ENCODE data around the gene SERHL2. TPM values are rescaled to one million over a fixed set of nuclear protein-coding genes. Genes with fewer than 3 reads are reported as not detected.
"Not testable (repeated sequence)": the region's sequence is repeated elsewhere in the genome, so short reads cannot be mapped to it uniquely, and the experiment has no call there.

SERHL2 gene
- total RNA-seq, 1 donor from 2014 or later: 1.4 TPM

DNA sequence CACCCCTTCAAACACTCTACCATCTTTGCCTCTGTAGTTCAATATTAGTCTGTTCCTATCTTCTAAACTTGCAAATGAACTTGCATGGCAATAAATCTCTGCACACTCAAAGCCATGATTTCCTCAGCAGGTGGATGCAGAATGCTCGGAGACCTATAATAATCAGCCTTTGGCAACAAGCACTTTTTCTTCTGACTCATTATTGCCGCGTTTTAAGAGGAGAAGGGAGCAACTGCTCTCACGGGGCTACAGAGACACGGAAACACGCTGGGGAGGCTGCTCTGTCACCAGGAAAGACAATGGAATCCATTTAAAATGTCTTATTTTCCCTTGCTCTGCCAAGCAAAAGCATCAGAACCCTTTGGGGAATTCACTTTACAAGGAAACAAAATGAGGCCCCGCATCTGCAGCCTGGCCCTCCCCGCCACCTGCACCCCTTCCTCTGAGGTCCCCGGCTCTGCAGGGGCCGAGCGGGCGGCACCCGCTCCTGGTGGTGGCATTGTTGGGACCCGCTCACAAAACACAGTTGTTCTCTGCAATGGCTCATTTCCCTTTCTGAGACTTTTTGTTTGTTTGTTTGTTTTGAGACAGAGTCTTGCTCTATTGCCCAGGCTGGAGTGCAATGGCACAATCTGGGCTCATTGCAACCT is 18.5 kb upstream of the SERHL2 start:
- DNase-seq (ENCODE audit: extremely low read depth, low read depth, low spot score): not testable (repeated sequence)

DNA sequence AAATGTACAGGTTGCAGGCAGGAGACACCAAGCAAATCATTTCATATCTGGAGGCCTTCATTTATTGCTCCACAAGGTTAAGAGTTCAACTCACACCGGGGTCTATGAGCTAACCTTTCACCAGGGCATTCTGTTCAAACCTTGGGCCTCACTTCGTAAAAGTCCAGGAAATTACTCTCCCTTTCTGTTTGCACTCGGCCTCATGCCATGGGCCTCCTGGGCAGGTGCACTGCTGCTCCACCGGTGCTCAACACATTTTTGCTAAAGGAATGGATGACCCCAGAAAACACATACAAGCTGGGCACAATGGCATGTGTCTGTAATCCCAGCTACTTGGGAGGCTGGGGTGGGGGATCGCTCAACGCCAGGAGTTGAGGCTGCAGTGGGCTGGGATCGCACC is 17.6 kb upstream of the SERHL2 start:
- DNase-seq (ENCODE audit: extremely low read depth, low read depth, low spot score): no peak

DNA sequence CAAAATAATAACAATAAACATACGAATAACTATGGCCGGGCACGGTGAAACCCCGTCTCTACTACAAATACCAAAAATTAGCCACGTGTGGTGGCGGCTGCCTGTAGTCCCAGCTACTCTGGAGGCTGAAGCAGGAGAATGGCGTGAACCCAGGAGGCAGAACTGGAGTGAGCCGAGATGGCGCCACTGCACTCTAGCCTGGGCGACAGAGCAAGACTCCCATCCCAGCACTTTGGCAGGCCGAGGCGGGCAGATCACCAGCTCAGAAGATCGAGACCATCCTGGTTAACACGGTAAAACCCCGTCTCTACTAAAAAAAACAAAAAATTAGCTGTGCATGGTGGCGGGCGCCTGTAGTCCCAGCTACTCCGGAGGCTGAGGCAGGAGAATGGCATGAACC is 17.1 kb upstream of the SERHL2 start:
- DNase-seq (ENCODE audit: extremely low read depth, low read depth, low spot score): not testable (repeated sequence)

DNA sequence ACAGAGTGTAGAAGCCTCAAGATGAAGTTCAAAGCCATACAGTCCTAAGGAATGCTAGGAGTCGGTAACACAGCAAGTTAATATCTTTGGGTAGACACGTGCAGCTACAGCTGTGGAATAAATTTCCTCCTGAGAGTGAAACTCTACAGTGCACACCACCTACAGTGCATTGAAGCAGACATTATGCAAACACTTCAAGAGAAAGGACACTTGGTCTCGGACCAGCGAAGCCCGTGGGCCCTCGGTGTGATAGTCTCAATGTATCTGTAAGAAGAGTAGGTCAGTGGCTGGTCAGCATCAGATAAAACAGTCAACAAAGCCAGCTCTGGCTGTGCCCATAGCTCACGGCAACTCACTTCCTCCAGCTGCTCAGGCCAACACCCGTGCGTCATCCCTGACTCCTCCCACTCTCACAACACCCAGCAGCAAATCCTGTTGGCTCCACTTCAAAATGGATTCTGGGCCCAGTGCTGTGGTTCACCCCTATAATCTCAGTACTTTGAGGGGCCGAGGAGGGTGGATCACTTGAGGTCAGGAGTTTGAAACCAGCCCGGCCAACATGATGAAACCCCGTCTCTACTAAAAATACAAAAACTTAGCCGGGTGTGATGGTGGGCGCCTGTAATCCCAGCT is 16.4 kb upstream of the SERHL2 start:
- DNase-seq (ENCODE audit: extremely low read depth, low read depth, low spot score): not testable (repeated sequence)

DNA sequence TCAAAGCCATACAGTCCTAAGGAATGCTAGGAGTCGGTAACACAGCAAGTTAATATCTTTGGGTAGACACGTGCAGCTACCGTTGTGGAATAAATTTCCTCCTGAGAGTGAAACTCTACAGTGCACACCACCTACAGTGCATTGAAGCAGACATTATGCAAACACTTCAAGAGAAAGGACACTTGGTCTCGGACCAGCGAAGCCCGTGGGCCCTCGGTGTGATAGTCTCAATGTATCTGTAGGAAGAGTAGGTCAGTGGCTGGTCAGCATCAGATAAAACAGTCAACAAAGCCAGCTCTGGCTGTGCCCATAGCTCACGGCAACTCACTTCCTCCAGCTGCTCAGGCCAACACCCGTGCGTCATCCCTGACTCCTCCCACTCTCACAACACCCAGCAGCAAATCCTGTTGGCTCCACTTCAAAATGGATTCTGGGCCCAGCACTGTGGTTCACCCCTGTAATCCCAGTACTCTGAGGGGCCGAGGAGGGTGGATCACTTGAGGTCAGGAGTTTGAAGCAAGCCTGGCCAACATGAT is 14.5 kb upstream of the SERHL2 start:
- not testable (repeated sequence) for DNase-seq (ENCODE audit: extremely low read depth, low read depth, low spot score)

DNA sequence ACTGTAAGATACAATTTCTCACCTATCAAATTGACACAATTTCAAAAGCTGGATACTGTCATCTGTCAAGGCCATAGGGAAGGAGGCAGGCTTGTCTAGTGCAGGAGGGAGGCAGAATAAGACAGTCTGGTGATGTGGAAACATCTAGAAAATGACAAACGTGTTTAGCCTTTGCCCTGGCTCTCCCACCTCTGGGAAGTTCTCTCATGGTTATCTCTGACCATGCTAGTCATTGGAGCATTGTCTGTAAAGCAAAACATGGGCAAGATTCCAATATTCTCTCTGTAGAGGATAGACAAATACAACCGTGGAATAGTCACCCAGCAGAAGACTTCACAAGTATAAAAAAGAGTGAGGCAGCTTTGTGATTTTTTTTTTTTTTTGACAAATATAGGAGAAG is 9.1 kb upstream of the SERHL2 start:
- no peak for DNase-seq (ENCODE audit: extremely low read depth, low read depth, low spot score)

DNA sequence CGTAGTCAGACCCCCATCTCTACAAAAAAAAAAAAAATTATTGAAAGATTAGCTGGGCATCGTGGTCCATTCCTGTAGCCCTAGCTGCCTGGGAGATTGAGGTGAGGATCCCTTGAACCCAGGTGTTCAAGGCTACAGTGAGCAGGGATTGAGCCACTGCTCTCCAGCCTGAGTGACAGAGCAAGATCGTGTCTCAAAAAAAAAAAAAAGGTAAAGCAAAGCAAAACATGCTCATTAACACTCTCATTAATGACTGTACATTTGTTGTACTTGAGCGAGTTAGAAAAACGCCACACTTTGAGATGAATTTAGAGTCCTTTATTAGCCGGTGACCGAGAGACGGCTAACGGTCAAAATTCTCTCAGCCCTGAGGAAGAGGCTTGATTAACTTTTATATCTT is 6.2 kb upstream of the SERHL2 start:
- DNase-seq (ENCODE audit: extremely low read depth, low read depth, low spot score): no peak

DNA sequence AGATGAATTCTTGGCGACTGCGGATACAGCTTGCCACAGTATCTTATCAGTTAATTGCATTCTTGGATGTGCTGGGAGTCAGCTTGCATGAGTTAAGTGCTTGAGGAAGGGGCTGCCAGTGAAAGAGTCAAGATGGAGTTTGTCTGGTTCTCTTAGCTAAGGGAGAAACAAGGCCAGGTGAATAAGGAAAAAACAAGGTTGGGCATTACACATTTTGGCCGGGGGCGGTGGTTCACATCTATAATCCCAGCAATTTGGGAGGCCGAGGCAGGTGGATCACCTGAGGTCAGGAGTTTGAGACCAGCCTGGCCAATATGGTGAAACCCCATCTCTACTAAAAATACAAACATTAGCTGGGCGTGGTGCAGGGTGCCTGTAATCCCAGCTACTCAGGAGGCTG is 5.6 kb upstream of the SERHL2 start:
- not testable (repeated sequence) for DNase-seq (ENCODE audit: extremely low read depth, low read depth, low spot score)

DNA sequence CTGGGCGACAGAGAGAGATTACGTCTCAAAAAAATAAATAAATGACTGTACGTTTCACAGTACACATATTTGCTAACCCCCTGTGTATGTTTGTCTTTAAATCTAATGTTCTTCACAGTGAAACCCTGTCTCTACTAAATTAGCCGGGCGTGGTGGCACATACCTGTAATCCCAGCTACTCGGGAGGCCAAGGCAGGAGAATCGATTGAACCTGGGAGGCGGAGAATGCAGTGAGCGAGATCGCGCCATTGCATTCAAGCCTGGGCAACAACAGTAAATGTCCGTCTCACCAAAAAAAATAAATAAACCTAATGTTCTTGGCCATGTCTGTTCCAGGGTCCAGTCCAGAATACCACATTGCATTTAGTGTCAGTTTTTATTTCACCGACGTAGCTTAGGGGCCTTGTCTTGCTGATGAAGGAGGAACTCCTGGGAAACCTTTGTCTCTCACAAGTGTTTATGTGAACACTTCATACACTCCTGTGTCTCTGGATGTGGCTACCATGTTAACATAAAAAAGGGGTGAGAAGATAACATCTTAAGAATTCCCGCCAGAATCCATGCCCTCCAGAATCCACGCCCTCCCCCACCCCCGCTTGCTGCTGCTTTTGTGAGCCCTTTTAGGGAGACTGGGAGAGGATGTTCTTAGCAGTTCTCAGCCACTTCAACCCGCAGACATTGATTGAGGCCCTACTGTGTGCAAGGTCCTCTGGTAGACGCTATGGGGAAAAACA is 5.0 kb upstream of the SERHL2 start:
- DNase-seq (ENCODE audit: extremely low read depth, low read depth, low spot score): no peak

DNA sequence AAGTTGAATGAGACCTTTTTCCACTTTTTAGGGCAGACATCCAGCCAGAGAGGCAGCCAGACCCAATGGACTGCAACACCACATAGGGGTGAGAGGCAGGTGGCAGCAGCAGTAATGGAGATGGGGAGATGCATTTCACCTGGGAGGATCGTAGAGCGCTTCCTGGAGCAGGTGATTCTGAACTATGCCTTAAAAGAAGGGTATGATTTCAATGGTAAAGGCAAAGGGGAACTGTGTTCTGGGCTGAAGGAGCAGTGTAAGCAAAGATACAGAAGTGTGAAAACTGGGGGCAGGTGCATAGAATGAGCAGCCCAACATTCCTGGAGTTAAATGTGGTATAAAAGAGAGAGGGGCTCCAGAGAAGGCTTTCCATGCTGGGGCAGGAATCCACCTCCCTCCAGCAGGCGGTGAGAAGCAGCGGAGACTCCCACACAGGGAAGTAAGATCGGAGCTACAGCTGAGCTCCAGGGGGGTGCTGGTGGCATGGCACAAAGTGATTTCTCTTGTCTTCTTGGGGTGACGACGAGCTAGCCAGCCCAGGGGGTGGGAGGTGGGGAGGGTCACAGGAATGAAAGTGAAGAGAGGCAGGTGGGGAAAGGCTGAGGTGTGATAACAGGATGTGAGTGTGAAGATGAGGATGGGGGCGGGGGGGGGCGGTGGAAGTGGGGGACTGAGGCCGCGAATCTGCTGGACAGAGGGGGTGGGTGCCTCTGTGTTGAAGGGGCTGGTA is 4.3 kb upstream of the SERHL2 start:
- DNase-seq (ENCODE audit: extremely low read depth, low read depth, low spot score): no peak

DNA sequence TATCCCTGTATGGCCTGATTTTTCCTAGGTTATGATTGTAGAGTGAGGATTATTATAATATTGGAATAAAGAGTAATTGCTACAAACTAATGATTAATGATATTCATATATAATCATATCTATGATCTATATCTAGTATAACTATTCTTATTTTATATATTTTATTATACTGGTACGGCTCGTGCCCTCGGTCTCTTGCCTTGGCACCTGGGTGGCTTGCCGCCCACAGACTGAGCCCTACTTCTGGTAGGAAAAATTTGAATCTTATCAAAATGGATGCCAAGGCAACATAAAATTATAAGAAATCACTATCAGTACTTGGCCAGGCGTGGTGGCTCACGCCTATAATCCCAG is 1.5 kb upstream of the SERHL2 start:
- DNase-seq (ENCODE audit: extremely low read depth, low read depth, low spot score): not testable (repeated sequence)

DNA sequence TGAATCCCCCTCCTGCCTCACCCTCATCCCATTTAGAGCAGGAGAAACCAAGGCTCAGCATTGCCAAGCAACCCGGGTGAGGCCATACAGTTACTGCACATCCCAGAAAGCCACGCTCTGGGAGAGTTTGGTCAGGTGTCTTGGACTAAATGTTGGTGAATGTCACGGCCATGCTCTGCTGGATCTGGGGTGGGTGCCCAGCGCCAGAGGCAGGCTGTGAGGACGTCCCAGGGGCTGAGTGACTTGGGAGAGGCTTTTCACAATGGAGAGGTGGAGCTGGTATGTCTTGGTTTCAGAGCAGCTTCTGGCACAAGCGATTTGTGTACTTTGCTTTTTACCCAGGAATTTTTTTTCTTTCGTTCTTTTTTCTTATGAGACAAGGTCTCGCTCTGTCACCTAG is 6.6 kb downstream of the SERHL2 start:
- no peak for DNase-seq (ENCODE audit: extremely low read depth, low read depth, low spot score)

DNA sequence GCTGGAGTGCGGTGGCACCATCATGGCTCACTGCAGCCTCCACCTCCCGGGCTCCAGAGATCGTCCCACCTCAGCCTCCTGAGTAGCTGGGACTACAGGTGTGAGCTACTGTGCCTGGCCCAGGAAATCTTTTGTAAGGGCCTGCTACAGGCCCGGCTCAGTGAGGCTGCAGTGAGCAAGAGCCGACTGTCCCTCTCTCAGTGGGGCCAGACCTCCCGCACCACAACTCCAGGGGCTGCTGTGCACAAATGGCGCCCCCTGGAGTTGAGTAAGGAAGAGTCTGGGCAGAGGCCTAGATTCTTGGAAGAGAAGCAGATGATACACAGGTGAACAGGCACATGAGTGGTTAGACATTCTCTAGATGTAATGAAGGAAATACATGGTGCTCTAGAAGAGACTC is 7.0 kb downstream of the SERHL2 start:
- no peak for DNase-seq (ENCODE audit: extremely low read depth, low read depth, low spot score)

DNA sequence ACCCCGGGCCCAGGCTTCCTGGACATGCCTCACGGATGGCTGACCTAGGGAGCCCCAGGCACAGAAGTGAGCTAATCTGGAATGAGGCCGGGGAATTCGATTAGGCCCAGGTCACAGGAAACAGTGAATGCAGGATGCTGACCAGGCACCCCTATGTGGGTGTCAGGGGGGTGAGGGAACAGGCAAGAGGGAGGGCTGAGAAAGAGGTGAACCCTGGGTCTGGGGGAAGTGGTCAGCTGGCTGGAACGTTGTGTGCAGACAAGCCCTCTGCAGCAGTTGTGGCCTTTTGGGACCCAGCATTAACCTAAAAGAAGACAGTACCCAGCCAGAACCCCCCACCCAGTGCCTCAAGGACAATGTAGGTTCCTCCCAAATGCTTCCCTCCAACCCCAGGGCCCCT is 8.1 kb downstream of the SERHL2 start:
- no peak for DNase-seq (ENCODE audit: extremely low read depth, low read depth, low spot score)

DNA sequence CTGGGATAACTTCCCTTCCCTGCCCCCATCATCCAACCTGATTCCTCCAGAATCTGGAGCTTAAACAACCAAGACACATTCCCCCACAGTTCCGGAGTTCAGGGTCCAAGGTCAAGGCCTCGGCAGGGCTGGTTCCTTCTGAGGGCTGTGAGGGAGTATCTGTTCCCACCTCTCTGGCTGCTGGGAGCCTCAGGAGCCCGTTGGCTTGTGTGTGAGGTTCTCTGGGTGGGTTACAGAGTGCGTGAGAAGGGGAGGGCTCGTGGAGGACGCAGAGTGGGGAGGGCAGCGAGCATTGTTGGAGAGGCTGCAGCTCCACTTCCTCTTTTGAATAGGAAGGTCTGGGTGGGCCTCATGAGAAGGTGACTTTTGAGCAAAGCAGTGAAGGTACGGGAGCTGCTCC is 8.5 kb downstream of the SERHL2 start:
- DNase-seq (ENCODE audit: extremely low read depth, low read depth, low spot score): no peak

DNA sequence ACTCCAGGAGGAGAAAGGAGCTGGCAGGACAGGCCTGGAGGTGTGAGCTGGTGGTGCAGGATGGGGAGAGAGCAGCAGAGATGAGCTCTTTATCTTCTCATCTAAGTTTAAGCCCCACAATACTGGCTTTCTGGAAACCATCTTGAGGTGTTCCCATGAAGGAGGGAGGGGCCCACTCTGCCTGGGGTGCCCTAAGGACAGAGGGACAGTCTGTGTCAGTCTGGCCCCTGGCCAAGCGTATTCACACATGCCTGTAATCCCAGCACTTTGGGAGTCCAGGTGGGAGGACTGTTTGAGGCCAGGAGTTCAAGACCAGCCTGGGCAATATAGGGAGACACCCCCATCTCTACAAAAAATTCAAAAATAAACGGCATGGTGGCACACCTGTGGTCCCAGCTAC is 8.9 kb downstream of the SERHL2 start:
- no peak for DNase-seq (ENCODE audit: extremely low read depth, low read depth, low spot score)

DNA sequence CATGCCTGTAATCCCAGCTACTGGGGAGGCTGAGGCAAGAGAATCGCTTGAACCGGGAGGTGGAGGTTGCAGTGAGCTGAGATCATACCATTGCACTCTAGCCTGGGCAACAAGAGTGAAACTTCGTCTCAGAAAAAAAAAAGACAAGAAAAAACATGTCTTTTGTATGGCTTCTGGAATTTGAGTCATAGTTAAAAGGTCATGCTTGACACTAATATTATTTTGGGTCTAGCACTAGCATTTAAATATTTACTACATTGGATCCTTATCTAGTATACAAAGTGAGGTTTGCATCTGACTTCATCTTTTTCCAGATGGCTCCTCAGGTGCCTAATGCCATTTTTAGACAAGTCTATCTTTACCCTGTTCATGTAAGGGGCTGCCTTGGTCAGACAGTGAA is 10.2 kb downstream of the SERHL2 start:
- not testable (repeated sequence) for DNase-seq (ENCODE audit: extremely low read depth, low read depth, low spot score)

DNA sequence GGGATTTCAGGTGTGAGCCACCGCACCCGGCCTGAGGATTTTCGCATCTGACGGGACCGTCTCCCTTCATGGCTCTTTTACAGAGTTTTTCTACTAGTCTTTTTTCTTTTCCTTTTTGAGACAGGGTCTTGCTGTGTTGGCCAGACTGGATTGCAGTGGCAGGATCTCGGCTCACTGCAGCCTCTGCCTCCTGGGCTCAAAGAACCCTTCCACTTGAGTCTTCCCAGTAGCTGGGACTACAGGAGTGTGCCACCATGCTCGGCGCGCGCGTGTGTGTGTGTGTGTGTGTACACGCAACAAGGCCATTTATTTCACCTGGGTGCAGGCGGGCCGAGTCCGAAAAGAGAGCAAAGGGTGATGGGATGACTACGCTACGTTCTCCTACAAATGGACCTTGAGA is 10.9 kb downstream of the SERHL2 start:
- no peak for DNase-seq (ENCODE audit: extremely low read depth, low read depth, low spot score)

DNA sequence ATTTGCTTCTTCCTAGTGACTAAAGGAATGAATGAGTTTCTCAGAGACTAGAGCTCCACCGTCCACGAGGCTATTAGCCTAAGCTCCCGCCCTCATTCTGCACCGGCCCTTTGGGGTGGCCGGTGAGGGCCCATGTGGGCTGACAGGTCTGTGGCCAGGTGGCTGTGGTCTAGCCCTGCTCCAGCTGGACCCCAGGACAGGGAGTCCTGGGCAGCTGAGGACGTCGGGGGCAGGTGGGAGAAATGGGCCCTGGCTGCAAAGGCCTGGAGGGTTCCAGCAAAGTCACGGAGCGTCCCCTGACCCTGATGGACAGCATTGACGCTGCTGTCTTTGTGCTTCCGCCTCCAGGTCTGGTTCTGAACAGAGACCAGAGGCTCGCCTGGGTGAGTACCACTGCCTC is 12.2 kb downstream of the SERHL2 start:
- no peak for DNase-seq (ENCODE audit: extremely low read depth, low read depth, low spot score)

DNA sequence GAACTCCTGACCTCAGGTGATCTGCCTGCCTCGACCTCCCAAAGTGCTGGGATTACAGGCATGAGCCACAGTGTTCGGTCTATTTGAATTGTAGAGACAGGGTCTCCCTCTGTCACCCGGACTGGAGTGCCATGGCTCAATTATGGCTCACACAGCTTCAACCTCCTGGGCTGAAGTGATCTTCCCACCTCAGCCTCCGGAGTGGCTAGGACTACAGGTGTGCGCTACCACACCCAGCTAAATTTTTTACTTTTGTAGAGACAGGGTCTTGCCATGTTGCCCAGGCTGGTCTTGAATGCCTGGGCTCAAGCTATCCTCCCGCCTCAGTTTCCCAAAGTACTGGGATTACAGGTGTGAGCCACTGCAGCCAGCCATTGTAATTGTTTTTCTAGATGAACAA is 14.2 kb downstream of the SERHL2 start:
- DNase-seq (ENCODE audit: extremely low read depth, low read depth, low spot score): not testable (repeated sequence)

DNA sequence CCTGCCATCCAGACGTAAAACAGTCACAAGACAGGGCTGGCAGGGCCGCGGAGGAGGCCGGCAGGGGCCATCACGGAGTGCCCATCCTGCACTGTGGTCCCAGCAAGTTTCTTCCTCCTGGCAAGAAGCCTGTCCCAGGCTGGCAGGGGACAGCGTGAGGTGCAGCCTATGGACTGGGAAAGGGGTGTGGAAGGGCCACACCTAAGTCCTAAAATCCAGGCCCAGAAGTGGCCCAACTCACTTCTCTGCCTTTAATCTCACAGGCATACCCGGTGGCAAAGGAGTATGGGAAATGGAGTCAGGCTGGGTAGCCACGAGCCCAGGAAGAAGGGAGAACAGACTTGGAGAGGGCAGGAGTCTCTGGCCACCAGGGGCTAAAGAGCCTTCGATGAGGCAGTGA is 16.8 kb downstream of the SERHL2 start:
- not testable (repeated sequence) for DNase-seq (ENCODE audit: extremely low read depth, low read depth, low spot score)
